Activated CD8-positive, alpha-beta memory T cell treated with anti-CD3 and anti-CD28 coated beads, Interleukin-2, amount 50 U/mL, for 4 hours (primary cell): ENCODE data around the gene TRPM4.
"Not testable (repeated sequence)": the region's sequence is repeated elsewhere in the genome, so short reads cannot be mapped to it uniquely, and the experiment has no call there.

ENCODE experiments used
- DNase-seq: peaks from one replicate; pipeline ENCODE4 v3.0.0-alpha.2; 2020

Gene TRPM4

DNA sequence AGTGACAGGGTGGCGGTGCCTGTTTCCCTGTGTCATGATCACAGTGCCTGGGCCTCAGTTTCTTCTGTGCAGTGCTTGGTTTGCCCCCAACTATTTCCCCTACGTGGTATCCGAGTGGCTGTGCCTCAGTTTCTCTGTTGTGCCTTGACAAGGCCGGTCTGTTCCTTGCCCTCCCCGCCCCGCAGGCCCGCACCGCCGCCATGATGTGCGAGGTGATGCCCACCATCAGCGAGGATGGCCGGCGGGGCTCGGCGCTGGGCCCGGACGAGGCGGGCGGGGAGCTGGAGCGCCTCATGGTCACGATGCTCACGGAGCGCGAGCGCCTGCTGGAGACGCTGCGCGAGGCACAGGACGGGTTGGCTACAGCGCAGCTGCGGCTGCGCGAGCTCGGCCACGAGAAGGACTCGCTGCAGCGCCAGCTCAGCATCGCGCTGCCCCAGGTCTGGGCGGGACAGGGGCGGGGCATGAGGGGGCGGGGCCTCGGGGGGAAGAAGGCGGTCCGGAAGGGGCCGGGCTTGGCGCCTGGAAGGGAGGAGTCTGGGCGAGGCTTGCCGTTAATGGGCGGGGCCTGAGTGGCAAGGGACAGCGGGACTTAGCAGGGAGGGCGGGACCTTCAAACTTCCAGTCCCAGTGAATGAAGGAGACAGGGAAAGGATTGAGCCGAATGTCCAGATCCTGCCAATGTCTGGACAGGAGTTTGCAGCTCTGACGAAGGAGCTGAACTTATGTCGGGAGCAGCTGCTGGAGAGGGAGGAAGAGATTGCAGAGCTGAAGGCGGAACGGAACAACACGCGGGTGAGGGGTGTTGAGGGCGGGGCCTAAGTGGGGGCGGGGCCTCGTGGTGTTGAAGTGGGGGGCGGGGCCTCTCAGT, 29.7 kb upstream of the TRPM4 start:
- DNase-seq: peak; percentile 92

DNA sequence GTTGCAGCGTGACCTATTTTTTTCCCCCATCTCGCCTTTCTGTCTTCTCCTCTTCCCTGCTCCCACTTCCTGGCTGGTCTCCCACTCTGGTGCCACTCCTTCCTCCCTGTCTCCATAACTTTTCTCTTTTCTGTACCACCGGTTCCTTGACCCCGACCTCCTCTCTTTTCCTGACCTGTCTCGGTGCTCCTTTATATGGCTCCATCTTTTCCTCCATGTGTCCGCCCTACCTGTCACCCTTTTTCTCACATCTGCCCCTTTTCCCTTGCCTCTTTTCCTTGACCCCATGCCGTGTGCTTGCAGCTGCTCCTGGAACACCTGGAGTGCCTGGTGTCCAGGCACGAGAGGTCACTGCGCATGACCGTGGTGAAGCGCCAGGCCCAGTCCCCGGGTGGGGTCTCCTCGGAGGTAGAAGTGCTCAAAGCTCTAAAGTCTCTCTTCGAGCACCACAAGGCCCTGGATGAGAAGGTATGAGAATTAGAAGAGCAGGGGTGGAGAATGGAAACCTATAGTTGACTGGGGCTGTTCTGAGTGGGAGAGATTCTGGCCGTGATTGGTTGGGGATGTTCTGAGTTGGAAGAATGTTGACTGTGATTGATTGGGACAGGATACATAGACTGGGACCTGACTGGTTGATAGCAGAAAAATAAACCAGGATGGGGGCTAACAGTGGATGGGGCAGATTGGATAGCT, 28.9 kb upstream of the TRPM4 start:
- no peak for DNase-seq

DNA sequence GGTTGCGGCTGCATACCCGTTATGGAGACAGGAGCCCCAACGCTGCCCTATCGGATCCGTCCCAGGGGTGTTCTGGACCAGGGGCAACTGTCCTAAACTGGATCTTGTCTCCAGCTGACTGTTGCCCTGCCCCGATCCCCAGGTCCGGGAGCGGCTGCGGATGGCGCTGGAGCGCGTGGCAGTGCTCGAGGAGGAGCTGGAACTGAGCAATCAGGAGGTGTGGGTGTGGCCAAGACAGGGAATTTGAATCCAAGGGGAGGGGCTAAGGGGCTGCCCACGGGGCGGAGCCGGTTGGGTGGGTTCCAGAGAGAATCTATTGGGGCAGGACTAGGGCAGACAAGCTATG, 28.4 kb upstream of the TRPM4 start:
- DNase-seq: no peak

DNA sequence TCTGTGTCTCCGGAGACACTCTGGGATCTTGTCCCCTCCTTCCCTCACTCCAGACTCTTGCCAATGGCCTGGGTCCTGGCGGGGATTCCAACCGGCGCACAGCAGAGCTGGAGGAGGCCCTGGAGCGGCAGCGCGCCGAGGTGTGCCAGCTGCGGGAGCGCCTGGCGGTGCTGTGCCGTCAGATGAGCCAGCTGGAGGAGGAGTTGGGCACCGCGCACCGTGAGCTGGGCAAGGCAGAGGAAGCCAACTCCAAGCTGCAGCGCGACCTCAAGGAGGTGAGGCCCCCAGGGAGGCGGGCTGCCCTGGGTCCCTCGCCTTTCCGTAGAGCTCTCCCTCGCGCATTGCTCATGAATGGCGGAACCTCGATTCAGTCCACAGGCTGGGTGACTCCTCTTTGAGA, 27.3 kb upstream of the TRPM4 start:
- no peak for DNase-seq

DNA sequence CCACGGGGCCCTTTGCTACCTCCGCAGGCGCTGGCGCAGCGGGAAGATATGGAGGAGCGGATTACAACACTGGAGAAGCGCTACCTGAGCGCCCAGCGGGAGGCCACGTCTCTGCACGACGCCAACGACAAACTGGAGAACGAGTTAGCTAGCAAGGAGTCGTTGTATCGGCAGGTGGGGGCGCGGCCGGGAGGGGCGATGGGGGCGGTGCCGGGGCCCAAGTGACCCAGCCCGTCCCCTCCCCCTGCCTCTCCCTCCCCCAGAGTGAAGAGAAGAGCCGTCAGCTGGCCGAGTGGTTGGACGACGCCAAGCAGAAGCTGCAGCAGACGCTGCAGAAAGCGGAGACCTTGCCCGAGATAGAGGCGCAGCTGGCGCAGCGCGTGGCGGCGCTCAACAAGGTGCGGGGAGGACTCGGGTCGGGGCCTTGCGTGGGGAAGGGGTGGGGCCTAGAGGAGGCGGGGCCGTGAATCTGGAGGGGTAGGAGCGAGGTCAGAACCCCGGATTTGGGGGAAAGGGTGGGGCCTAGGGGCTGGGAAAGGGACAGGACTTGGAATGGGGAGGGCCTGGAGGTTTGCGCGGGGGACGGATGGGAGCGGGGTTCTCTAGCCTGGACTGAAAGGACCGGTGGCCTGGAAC, 24.5 kb upstream of the TRPM4 start:
- peak; percentile 46 for DNase-seq

DNA sequence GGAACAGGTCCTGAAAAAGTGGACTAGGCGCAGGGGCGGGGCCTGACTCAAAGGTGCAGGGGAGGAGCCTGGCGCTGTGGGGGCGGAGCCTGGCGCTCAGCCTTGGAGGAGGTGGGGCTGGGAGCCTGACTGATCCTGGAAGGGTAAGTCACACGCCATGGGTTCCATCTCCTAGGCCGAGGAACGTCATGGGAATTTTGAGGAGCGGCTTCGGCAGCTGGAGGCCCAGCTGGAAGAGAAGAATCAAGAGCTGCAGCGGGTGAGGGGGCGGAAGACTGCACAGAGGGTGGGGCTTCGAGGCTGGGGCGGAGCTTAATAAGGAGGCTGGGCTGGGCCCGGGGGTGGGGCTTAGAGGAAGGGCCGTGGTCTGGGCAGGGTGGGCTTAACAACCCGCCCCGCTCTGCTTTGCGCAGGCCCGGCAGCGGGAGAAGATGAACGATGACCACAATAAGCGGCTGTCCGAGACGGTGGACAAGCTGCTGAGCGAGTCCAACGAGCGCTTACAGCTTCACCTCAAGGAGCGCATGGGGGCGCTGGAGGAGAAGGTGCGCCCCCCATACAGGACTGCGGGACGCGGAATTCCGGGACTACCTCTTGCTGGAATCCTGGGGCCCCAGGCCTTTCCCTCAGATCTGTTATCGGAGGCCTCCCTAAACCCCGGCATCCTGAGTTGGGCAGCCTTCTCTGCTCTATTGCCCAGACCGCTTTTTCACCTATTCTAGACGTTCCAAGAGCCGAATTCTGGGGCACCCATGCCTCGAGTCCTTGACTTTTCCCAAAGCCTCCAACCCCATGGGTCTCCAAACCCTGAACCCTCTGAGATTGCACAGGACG, 23.8 kb upstream of the TRPM4 start:
- DNase-seq: peak; percentile 58

DNA sequence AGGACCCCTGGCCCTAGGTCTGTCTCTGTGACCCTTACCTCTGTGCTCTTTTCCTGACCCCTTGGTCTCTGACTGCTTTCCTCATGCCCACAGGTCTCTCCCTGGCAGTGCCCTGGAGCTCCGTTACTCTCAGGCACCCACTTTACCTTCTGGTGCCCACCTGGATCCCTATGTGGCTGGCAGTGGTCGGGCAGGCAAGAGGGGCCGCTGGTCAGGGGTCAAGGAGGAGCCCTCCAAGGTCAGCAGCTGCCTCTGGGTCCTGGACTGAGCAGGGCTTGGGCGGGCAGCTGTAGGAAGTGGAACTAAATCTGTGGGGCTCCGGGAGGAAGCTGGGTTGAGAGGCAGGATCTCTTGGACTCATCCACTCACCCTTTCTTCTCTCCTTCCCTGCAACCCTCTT, 21.9 kb upstream of the TRPM4 start:
- DNase-seq: no peak

DNA sequence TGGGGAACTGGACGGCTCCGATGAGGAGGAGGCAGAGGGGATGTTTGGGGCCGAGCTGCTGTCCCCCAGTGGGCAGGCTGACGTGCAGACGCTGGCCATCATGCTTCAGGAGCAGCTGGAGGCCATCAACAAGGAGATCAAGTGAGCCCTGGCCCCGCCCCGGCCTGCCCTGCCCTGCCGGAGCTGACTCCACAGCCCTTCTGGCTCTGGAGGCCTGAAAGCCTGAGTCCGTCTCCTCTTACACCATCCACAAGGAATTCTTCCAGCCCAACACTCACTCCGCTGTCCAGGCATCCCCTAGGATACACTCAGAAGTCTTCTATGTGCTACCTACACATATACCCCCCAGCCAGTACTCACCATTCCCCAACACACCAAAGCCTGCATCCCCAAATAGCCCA, 20.8 kb upstream of the TRPM4 start:
- DNase-seq: no peak

DNA sequence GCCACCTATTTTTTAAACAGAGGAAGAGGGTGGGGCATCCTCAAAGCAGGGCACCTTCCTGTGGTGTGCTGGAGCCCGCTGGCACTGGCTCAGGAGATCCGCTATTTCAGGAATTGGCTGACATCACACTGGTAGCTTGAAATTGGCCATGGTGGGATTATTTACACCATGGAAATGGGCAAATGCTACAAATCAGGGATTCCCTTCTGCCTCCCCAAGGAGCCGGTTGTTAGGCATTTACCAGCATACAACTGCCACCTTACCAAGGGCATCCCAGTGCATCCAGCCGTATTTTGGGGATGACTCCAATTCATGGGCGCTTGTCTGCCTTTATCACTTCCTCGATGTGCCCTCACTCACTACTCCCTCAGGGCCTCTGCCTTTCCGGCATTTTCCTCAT, 16.6 kb upstream of the TRPM4 start:
- no peak for DNase-seq

DNA sequence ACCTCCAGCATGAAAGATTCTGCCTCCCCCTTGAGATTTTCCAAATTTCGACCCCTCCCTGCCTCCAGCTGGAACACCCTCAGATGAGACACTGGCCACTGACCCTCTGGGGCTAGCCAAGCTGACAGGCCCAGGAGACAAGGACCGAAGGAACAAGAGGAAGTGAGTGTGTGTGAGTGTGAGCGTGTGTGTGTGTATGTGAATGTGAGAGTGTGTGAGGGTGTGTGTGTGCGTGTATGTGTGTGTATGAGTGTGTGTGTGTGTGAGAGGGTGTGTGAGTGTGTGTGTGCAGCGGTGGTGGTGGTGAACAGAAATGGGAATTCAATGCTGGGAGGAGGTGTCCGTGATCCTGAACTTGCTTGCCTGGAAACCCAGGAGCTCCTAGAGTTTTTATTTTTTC, 16.2 kb upstream of the TRPM4 start:
- no peak for DNase-seq

DNA sequence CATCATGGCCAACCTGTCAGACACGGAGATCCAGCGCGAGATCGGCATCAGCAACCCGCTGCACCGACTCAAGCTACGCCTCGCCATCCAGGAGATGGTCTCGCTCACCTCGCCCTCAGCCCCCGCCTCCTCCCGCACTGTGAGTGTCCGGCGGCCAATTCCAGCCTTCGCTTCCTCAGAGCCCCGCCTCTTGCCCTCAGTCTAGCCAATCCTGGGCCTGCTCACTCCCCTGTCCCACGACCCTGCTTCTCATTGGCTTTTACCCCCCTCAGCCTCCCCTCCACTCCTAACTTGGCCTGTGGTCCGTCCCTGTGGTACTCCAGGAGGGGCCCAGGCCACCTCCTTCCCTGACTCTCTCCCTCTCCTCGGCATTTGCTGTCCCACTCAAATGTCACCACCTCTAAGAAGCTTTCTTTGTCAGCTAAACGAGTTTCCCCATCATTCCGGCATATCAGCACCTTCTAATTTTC, 14.7 kb upstream of the TRPM4 start:
- peak; percentile 58 for DNase-seq

DNA sequence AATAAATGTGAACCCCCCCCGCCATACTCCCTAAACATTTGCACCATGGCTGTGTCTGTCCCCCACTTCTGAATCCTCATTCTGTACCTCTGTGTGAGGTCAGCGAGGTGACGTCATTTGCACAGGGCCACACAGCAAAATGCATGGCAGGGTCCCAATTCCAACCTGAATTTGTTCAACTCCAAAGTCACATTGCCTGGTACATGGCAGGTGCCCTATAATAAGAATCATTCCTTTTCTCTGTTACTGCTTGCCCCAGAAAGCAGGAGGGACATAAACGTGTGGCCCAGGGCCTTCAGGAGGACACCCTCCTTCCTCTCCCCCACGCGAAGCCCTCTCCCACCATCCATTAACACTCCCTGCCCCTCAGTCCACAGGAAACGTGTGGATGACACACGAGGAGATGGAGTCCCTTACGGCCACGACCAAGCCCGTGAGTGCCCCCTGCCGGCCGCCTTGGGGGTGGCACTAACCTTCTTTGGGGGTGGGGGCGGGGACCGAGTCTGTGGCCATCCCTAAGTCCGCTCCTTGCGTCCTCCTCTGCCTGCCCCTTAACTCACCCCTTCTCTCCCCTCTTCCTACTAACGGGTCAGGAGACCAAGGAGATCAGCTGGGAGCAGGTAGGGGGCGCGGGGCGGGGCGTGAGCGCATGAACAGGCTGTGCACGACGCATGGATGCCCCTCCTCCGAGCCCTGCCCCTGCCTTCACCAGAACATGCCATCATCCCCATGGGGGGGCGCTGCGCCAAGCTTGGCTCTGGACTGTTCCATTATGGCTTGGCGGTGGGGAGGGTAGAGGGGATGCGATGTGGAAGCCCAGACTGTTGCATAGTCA, 11.8 kb upstream of the TRPM4 start:
- DNase-seq: peak; percentile 79

DNA sequence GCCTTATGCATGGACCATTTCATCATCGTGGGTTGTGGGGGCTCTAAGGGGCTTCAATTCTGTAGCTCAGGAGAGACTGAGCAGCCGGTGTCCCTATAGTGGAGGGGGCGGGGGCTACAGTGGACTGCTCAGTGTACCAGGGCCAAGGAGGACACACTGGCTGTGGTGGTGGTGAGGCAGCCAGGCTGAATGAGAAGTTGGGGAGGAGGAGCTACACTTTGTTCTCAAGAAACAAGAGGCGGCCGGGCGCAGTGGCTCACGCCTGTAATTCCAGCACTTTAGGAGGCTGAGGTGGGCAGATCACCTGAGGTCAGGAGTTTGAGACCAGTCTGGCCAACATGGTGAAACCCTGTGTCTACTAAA, 11.2 kb upstream of the TRPM4 start:
- DNase-seq: not testable (repeated sequence)

DNA sequence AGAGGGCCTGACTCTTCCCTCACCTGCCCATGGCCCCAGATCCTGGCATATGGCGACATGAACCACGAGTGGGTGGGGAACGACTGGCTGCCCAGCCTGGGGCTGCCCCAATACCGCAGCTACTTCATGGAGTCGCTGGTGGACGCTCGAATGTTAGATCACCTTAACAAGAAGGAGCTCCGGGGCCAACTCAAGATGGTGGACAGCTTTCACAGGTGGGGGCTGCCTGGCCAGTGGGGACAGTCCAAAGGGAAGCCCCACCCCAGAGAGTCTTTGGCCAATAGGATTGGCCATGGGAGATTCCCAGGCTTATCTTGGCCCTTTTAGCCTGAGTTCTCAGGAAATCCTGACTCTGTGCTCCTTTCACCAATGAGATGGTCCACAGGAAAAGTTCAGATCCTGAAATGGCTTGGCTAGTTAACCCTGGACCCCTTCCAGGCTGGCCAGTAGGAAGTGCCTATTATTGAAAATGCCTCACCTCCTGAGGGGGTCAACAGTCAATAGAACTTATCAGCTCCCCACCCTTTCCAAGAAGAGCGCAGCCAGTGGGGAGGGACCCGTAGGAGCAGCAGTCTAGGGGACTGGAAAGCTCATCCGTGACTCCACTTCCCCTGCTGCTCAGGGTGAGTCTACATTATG, 9.4 kb upstream of the TRPM4 start:
- DNase-seq: no peak

DNA sequence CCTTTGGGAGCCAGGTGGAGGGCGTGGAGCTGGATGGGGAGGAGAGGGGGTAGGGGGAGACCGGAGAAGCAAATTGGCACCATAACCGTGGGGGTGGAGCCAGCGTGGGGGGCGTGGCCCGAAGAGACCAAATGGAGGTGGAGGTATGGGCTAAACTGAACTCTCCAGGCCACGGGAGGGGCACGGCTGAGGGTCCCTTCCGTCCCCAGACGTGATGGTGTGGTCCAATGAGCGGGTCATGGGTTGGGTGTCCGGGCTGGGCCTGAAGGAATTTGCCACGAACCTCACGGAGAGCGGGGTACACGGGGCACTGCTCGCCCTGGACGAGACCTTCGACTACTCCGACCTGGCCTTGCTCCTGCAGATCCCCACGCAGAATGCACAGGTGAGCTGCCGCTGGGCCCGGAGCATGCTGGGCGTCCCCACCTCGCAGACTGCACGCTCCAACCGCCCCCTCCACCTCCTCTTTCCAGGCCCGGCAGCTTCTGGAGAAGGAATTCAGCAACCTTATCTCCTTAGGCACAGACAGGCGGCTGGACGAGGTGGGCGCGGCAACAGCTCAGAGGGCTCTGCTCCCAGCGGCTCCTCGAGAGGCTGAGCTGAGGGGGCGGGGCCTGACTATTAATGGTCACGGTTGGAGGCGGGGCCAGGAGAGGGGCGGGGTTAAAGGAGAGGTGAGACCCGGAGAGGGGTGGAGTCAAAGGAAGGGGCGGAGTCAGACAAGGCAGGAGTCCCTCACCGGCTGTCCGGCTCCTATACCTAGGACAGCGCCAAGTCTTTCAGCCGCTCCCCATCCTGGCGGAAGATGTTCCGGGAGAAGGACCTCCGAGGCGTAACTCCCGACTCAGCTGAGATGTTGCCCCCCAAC, 8.6 kb upstream of the TRPM4 start:
- DNase-seq: peak; percentile 73

DNA sequence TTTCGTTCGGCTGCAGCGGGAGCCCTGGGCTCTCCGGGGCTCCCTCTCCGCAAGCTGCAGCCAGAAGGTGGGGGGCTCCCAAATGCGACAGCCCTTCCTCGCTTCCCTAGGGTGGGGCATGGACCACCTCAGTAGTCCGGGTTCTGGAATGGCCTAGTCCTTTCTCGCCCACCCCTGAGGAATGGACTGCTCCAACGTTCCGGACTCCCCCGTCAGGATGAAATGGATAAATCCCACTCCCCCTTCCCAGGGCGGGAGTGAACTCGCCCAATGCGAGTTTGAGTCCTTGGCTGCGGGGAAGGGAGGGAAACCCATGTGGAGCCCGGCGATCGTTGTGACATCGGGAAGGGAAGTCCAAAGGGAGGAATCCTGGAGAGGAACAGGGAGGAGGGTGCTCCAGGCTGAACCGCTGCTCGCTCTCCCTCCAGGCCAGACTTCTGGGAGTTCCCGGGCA, 7.9 kb upstream of the TRPM4 start:
- no peak for DNase-seq

DNA sequence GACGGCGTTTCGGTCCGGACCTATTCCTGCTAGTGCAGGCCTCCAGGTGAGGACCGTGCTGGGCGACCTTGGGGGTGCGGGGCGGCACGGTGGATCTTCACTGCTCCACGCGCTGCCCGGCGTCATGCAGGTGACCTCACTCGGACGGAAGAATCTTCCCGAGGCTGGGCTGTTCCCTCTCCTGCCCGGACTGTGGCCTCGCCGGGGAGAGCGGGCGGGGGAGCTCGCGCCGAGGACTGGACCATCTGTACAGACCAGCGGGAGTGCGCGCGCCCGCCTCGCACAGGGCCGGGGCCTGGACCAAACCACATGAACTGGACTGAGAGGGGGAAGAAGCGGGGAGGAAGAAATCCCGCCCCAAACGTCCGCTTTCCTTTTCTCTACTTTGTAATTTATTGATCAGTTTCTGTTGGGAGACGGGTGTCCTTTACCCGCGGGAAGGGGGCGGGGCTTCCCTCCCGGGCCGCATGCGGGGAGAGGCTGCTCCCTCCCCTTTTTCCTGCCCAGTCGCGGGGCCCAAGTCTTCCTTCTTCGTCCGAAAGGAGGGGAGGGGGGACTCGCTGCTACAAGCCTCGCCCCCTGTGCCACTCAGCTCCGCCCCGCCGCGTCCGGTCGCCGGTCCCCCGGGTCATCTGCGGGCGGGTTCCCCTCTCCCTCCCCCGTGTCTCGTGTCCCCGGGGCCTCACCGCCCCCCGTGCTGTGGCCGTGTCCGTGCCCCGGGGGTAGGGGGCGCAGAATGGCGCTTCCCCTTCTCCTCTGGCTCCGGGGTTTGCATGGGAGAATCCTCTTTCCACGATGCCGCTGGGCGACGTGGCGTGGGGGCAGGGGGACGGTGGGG, 7.3 kb upstream of the TRPM4 start:
- DNase-seq: peak; percentile 41

DNA sequence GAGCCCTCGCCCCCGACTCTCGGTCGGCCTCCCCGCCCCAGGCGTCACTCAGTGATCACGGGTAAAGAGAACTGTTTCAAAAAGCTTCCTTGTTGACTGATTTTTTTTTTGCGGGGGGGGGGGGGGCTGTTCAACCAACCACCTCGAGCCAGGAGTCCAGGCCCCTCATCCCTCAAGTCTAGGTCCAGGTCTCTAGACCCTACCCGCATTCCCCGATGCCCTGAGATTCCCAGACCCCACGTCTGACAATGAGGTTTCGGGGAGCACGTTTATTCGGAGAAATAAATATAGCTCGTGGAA, 6.7 kb upstream of the TRPM4 start:
- no peak for DNase-seq

DNA sequence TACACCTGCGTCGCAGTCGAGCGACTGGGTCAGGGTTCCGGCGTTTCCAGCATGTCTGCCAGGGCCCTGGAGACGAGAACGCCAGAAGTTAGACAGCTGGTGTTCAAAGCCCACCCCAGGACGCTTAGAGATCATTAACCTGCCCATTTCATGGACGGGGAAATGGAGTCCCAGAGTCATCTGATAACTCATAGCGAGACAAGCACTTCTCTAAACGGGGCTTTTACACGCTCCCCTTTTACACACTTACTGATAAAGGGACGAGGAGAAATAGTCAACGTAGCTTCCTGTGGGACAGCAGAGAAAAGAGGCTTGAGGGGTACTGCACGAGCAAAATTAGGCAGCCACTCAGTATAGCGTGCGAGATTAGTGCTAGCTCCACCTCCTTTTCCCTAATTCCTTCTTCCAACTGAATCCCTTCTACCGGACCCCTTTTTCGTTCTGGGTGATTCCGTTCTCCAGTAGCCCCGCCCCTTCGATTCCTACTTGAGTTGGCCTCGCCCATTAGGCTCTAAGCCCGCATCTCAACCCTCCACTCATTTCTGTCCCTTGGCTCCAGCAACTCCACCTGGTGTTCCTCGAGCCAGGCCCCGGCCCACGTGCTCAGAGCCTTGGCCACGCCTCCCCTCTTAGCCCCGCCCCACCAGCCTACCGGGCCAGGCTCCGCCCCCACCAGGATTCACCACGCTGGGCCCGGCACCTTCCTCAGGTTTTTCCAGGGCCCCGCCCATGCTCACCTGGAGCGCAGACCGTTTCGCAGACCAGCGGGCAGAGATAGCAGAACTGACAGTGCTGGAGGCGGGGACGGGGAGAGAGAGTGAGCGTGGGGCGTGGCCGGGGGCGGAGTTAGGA, 6.1 kb upstream of the TRPM4 start:
- DNase-seq: peak; percentile 32
